ENCODE data around the gene TOB2.

GRCh38 chr22:41384128-41384527 lies 62.5 kb downstream of the TOB2 start:
- no peak for TF ChIP-seq EZH2phosphoT487 (IDR thresholded peaks at IDR 0.05; ENCODE audit: insufficient read depth, low read depth)
- TF ChIP-seq EZH2 (IDR thresholded peaks at IDR 0.05; ENCODE audit: insufficient read depth, poor library complexity, severe bottlenecking) = no peak

Data from GM23248 (cell line).